CD4-positive, alpha-beta T cell treated with Interleukin-10 for 1 hour (primary cell): ENCODE measurements around the gene LRRC28.
"Not testable (repeated sequence)": the region's sequence is repeated elsewhere in the genome, so short reads cannot be mapped to it uniquely, and the experiment has no call there.

Source experiments
- DNase-seq: peaks from one replicate; pipeline ENCODE4 v3.0.0-alpha.2; 2020

The LRRC28 gene

DNA sequence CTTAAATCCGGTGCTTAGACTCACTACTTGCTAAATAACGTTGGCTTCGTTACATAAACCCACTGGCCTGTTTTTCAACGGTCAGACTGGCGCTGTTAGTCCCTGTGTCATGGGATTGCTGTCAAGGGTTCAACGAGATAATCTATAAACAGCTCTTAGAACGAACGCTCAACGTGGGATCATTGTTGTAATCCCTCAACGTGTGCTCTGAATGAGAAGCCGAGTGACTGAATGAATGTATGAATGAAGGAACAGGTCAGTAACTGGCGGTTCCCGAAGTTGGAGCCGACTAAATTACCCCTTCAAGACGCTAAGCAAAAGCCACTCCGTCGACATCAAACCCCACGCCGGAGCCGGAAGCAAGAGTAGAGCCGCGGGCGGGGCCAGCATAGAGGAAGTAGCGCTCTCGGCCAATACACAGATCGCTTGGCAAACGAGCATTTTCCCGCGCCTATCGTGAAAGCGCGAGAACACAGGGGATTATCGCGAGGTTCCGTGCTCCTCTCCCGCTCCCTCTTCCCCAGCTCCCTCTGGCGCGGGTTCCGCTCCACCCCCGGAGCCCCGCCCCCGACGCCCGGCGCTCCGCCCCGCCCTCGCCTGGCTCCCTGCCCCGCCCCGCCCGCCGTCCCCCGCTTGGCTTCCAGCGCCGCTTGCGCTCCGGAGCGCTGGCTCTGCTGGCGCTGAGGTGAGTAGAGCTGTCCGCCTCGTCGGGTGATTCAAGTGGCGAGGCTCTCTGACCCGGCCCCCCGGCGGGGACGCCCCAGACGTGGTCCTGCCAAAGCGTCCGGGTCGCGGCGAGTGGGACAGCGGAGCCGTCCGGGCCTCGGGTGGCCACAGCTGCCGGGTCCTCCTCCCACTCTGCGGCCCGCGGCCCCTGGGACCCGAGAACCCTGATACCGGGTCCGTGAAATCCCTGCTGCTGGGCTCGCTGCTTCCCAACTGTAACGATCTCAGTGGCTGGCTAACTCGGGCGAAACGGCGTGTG is at the start of gene LRRC28:
Gene LRRC28 (plus strand): TSS at position 625 of the 985 bp plus-strand sequence. CDS start 4,477 bp downstream, outside the sequence.
- DNase-seq = peak; percentile 97

DNA sequence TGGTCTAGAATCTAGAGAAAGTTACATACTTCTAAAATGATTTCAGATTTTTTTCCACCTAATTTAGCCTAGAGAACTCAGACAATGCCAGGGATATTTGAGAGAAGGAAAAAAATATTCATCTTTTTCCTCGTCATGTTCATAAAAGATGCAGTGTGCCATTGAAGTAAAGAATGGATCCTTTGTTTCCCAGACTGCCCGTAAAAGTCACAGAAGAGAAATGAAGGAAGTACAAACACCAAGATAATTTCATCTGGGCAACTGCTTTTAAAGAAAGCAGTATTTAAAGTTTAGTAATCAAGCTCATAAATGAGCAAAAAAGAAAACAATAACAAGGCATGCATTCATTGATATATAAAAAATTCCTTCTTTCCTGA is 49.1 kb upstream of the LRRC28 start:
- no peak for DNase-seq

DNA sequence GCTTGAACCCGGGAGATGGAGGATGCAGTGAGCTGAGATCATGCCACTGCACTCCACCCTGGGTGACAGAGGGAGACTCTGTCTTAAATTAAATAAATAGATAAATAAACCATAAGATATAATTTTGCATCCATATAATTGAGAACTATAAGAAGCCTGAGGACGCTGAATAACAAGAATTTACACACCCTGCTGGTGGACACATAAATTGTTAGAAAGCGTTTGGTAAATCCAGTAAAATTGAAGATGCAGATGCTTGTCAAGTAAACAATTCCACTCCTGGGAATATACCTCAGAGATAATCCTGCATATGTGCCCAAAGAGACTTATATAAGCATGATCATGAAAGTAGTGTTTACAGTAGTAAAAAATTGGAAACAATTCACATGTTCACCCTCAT is 43.6 kb upstream of the LRRC28 start:
- DNase-seq = no peak

DNA sequence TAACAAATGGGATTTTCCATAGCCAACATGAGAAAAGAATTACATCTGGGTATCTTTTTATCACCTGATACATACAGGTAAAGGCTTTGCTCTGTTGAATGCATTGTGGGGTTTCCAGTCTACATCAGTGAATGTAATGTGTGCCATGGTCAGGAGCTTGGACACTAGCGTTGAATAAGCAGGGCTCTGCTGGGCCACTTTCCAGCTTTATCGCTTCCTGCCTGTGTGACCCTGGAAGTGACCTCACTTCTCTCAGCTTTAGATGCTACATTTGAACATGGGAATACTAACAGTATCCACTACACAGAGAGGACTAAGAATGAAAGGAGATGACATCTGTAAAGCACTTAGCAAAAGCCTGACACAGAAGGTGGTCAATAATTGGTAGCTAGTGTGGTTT is 42.0 kb upstream of the LRRC28 start:
- DNase-seq = no peak

DNA sequence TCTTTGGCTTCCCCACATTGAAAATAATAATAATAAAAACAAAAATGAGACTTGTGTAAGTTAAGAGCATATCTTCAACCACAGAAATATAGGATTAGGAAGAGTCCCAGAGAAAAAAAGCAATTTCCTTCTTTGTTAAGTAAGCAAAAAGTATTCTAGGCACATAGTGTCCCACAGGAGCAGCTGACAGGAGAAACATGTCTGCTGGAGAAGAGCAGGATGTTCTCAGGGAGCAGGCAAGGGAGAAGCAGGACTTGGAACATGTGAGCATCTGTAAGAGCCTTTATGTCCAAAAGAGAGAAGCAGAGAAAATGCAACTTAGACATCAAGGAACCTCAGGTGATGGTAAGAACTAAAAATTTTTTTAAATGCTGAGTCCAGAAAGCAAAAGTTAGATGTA is 40.9 kb upstream of the LRRC28 start:
- no peak for DNase-seq

DNA sequence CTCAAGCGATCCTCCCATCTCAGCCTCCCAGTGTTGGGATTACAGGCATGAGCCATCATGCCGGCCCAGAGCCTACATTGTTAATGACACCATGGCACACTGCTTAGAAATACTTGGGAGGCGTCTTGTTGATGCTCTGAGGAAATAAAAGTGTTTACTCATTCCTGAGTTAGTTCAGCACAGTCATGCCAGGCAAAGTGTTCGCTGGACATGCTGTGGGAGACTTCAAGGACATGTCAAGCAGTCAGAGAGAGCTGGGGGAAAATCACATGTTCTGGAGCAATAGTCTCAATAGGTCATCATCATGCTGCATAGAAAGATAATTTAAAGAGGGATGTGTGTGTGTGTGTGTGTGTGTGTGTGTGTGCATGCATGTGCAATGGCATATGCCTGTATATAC is 39.4 kb upstream of the LRRC28 start:
- no peak for DNase-seq

DNA sequence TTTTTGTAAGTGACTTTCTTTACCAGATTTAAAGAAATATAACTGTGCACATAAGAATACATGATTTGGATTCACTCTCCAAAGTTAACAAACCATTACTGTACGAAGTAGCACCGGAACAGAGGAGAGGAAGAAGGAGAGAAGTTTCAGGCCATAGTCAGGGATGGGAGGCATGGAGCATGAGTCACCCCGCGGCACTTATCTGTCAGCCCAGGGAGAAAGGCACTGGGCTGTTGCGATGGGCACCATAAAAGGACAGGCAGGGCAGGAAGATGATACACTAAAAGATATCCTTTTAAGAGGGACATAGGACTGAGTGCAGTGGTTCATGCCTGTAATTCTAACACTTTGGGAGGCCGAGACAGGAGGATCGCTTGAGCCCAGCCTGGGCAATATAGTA is 38.9 kb upstream of the LRRC28 start:
- no peak for DNase-seq

DNA sequence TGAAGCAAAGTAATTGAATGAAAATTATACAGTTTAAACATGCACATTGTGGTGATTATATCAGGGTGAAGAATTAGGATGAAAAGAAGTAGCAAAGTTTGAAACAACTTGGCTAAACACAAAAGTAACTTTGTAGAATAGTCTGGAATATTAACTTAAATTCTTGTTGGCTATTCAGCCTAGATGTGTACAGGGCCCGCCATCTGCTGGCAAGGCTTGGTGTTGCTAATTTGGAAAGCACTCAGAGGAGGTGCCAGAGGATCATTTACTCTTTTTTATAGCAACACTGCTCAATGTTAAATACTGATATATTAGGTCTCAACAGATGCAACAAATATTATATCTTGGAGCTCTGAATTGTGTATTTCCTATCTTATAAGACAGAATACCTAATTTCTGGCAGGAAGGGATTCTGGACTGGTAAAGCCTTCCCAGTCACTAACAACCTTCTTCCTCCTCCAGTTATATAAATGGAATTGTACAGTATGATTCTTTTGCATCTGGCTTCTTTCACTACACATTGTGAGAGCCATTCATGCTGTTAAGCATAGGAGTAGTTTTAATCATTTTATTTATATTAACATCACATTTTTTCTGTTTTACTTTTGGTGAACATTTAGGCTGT is 38.0 kb upstream of the LRRC28 start:
- DNase-seq = peak; percentile 63

DNA sequence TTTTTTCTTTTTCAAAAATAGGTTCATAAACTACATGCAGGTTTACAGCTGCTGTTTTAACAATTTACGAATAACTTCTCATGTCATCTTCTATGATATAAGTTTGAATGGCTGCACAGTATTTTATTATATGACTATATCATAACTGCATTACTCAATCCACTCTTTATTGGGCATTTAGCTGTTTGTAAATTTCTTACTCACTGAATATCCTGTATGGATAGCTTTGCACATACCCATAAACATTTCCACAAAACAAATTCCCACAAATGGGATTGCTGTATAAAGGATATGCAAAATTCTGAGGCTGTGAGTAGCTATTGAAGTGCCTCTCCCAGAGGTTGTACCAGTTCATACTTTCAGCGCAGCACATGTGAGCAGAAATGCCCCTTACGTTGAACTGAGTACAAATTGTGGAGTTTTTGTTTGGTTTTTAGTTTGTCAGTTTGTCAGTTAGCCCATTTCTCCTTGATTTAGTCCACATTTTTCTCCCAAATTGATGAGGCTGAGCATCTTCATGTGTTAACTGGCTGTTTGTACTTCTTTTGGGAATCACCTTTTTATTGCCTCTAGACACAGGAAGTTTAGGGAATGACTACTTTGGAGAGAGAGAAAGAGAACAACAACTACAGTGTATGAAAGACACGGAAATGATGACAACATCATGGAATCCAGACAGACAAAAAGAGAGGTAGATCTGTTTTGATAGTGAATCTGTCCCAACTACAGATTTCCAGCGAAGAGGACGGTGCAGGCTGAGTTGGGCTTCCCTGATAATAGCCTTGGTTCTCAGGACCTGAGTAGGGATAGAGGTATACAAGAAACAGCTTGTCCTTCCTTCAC is 26.7 kb upstream of the LRRC28 start:
- DNase-seq = no peak

DNA sequence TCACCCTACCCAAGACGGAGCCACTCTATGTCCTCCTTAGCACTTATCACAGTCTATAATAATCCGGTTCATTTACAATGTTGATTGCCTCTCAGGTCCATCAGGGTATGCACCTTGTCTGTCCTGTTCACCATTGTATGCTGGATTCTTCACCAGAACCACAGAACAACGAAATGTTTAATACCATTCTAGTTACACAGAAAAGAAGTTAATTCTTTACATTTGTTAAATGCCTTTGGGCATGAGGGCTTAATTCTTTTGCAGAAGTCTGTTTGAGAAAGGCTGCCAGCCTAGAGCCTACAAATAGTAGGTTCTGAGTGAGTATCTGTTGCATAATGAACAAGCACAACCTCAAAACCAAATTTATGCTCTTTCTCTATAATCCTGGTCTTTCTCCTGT is 24.5 kb upstream of the LRRC28 start:
- DNase-seq = no peak

DNA sequence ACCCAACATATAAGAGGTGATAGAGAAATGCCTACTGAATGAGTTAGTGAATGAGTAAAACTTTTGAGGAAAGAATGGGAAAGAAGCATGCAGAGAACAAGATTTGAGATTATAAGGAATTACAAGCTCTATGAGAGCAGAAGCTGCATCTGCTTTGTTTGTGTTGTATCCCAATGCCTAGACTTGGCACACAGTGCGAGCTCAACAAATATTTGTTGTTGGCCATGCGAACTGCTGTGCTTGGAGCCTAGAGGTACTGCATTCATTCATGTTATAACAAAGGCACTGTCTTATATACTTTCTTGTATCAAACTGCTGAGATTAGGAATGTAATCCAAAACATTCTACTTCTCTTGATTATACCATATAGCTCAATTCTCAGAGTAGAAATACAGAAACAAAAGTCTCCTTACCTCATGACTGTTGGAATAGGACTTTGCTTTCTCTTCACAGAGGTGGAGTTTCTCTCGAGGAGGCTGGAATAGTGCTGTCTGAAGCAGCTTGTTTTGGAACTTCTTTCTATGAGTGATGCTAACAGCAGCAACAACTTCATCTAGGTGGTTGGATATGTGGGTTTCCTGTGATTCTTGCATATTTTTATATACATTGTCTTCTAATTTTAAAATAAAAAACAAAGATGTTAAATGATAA is 23.0 kb upstream of the LRRC28 start:
- DNase-seq = no peak

DNA sequence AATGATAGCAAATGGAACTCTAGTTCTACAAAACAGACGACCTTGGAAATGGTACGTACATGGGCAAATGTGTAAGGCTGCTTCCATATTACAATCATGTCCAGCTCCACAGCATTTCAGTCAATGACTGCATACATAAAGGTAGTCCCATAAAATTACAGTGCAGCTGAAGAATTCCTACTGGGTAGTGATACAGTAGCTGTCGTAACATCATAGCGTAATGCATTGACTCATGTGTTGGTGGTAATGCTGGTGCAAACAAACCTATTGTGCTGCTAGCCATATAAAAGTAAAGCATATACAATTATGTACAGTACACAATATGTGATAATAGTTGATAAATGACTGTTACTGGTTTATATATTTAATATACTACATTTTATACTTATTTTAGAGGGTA is 20.4 kb upstream of the LRRC28 start:
- DNase-seq = no peak

DNA sequence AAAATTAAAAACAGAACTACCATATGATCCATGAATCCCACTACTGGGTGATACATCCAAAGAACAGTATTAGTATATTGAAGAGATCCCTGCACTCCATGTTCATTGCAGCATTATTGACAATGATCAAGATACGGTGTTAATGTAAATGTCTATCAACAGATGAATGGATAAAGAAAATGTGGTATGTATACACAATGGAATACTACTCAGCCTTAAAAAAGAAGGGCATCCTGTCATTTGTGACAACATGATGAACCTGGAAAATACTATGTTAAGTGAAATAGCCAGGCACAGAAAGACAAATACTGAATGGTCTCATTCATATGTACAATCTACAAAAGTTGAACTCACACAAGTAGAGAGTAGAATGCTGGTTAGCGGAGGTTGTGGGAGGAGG is 18.5 kb upstream of the LRRC28 start:
- DNase-seq = no peak

DNA sequence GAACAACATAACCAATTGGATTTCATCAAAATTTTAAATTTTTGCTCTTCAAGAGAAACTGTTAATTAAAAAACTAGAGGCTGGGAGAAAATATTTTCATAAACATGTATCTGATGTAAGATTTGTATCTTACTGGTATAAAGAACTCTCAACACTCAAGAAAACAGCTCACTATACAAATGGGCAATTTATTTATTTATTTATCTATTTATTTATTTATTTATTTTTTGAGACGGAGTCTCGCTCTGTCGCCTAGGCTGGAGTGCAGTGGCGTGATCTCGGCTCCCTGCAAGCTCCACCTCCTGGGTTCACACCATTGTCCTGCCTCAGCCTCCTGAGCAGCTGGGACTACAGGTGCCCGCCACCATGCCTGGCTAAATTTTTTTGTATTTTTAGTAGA is 17.1 kb upstream of the LRRC28 start:
- not testable (repeated sequence) for DNase-seq

DNA sequence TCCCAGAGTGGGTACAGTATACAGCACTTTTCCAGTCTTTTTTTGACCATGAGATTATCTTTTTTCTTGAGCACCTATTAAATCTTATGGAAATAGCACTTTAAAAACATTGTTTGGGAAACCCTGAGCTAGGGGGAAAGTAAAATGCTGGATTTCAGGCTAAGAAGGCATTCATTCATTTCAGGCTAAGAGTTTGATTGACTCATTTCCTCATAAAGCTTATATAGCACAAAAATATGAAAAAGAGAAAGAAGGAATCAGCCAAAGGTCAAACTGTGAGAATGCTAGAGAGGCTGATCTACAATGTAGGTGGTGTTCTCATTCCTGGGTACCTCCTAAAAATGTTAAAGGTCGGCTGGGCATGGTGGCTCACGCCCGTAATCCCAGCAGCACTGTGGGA is 12.4 kb upstream of the LRRC28 start:
- DNase-seq = no peak

DNA sequence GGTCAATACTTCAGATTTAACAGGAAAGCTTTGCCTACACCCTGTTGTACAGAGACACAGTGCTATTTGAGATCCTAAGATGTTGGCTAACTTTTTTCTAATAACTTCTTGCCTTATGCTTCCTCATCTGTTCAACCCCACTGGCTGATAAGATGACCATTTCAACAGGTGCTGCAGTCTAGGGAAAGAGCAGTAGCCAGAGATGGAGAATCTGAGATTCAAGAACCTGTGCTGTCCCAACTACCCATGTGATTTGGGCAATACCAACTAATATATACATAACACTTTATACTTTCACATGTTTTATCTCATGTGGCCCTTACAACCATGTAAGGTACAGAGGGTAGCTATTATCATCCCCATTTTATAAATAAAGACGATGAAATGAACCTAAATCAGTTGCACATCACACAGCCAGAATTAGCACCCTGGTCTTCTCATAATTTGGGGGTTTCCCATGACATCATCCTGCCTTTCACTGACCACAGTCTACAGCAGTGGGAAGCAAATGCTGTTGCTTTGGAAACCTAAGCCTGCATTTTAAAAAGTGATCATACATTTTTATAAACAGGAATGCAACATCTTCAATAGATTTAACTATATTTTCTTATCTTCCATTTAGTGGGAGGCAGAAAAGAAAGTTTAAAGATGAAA is 11.6 kb upstream of the LRRC28 start:
- peak; percentile 20 for DNase-seq

DNA sequence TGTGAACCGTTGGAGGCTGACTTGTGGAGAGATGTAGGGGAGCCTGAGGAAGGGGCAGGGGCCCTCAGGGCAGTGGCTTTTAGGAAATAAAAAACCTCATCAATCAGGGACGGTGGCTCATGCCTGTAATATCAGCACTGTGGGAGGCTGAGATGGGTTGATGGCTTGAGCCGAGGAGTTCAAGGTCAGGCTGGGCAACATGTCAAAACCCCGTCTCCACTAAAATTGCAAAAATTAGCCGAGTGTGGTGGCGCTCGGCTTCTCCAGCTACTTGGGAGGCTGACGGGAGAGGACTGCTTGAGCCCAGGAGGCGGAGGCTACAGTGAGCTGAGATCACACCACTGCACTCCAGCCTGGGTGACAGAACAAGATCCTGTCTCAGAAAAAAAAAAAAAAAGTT is 9.5 kb upstream of the LRRC28 start:
- no peak for DNase-seq

DNA sequence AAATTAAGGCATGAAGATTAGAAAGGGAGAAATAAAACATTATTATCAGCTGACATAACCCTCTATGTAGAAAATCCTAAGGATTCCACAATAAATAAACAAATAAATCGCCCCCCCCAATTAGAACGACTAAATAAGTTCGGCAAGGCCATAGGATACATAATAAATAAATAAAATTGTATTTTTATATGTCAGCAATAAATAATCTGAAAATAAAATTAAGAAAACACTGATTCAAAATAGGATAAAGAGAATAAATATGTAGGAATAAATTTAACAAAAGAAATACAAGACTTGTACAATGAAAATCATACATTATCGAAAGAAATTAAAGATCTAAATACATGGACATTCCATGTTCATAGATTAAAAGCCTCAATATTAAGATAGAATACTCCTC is 7.0 kb upstream of the LRRC28 start:
- no peak for DNase-seq

DNA sequence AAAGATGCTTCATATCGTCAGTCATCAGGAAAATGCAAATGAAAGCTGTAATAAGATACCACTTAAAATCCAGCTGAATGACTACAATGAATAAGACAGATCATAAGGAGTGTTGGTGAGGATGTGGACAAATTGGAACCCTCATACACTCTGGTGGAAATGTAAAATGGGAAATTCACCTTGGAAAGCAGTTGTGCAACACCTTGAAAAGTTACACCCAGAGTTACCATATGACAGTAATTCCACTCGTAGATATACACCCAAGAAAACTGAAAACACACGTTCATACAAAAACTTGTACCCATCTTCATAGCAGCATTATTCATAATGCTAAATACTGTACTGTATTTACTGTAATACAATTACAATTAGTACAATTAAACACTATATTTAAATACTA is 4.2 kb upstream of the LRRC28 start:
- DNase-seq = no peak

DNA sequence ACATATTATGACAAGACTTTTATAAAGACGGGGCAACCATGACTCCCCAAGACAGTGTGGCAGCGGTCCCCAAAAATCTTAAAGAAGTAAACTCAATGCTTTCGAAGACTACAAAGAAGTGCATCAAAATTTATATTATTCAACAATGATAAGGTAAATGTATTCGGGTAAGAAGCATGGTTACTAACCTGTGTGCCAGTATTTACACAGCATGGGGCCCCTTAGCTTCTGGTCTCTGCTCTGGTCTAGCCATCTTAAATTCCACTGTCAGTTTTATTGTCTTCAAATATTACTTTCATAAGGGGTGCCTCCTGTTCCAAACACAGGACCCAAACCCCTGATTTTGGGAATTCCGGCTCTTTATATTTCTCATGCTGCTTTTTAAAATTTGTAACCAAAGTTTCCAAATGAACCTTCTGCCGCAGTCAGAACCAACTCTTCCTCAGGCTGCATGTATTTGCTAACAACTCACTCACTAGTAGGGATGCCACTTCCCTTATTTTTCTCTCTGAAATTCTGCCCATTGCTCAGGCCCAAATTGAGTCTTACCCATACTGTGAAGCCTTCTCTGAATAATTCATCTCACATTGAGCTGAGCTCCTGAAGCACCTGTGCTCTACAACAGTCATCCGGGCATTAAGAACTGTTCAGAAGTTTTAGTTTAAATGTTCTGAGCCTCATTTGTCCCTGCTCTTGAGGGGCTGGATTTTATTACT is 3.1 kb upstream of the LRRC28 start:
- no peak for DNase-seq

DNA sequence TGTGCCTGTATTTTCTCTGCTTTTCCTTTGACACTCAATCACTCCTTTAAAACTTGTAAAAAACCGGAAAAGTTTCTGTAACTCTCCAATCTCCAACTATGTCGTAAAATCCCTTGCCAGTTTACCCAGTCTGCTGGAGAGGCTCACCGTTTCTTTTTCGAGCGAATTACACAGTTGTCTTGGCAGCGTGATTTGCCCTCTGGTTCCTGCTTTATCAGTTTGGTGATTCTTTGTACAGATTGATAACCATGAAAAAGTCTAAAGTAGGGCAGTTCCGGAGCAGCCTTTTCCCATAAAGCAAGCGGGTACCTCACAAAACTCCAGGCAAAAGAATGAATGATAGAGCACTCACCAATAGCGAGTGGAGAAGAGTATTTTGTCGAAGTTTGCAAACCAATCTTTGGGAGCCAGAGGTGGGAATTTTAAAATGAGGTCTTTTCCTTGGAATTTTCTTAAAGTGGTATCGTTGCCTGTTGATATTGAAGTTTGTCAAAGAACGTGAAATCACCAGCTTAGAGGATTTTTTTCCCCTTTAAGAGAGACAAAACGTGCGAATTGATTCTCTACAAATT is 1.9 kb upstream of the LRRC28 start, which contains the start of gene TTC23:
Gene TTC23 (minus strand): TSS at position 312 of the 572 bp plus-strand sequence. CDS start 20,869 bp downstream, outside the sequence.
- DNase-seq = no peak
